Neutrophil (primary cell): ENCODE data around the gene GJC1.

ENCODE experiments used
- H3K27ac ChIP-seq: fragments of 200-600 bp; sonication (generic); 2 replicates; pipeline ENCODE4 v1.5.1; 2016; ENCODE audit warnings: mild to moderate bottlenecking, moderate library complexity
- H3K27me3 ChIP-seq: fragments of 200-600 bp; sonication (generic); 2 replicates; pipeline ENCODE4 v1.6.0; 2016; ENCODE audit warnings: mild to moderate bottlenecking
- H3K36me3 ChIP-seq: fragments of 200-600 bp; sonication (generic); 2 replicates; pipeline ENCODE4 v1.5.1; 2017
- H3K4me1 ChIP-seq, 2 experiments: fragments of 200-600 bp in 1 of 2; sonication (generic) in 1 of 2; 1 replicate in 1 of 2; 2 replicates in 1 of 2; pipeline versions ENCODE4 v1.5.1 to v1.6.1; 2013 to 2016; ENCODE audit warnings: low read depth in 1 of 2, low read length in 1 of 2, mild to moderate bottlenecking in 1 of 2, moderate library complexity in 1 of 2; ENCODE audit not compliant: control insufficient read depth in 1 of 2, insufficient read depth in 1 of 2
- H3K4me3 ChIP-seq, 2 experiments: fragments of 200-600 bp in 1 of 2; sonication (generic) in 1 of 2; 1 replicate in 1 of 2; 2 replicates in 1 of 2; pipeline ENCODE4 v1.5.1; 2013 to 2016; ENCODE audit warnings: low read depth in 1 of 2, low read length in 1 of 2, mild to moderate bottlenecking in 1 of 2, moderate library complexity in 1 of 2
- H3K9me3 ChIP-seq: fragments of 200-600 bp; sonication (generic); 2 replicates; pipeline ENCODE4 v1.5.1; 2016
- TF ChIP-seq, protein P1 (sequence below): fragments of 200-600 bp; sonication (generic); IDR thresholded peaks from 2 replicates; pipeline ENCODE4 v1.5.1; 2016; ENCODE audit warnings: antibody characterized with exemption

GJC1 gene

DNA sequence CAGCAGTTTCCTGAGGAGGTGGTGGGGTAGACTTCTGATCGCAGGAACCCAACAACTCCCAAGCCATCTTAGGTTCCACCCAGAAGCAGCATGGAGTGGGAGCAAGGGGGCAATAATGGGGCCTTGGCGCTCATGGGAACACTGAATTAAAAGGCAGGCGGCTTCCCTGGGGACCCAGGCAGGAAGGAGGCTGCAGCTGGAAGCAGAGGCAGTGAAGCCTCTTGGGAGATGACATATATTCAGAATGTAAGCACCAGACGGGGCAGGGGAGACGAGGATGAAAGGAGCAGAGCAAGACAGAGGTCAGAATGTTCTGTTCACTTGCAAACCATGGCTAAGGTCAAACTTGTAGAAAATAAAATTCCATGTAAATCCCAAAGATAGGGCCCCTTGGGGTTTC, 20.5 kb upstream of the GJC1 start:
- no peaks in the 10 kb centered on the region for H3K27me3 ChIP-seq
- H3K9me3 ChIP-seq: no peaks in the 10 kb centered on the region
- H3K4me3 ChIP-seq: no peak overlapping the region
- TF ChIP-seq, protein P1, sequence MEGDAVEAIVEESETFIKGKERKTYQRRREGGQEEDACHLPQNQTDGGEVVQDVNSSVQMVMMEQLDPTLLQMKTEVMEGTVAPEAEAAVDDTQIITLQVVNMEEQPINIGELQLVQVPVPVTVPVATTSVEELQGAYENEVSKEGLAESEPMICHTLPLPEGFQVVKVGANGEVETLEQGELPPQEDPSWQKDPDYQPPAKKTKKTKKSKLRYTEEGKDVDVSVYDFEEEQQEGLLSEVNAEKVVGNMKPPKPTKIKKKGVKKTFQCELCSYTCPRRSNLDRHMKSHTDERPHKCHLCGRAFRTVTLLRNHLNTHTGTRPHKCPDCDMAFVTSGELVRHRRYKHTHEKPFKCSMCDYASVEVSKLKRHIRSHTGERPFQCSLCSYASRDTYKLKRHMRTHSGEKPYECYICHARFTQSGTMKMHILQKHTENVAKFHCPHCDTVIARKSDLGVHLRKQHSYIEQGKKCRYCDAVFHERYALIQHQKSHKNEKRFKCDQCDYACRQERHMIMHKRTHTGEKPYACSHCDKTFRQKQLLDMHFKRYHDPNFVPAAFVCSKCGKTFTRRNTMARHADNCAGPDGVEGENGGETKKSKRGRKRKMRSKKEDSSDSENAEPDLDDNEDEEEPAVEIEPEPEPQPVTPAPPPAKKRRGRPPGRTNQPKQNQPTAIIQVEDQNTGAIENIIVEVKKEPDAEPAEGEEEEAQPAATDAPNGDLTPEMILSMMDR: no peak
- H3K4me1 ChIP-seq: no peaks in the 10 kb centered on the region
- no peak overlapping the region for H3K27ac ChIP-seq
- peaks cover 67% of the 10 kb centered on the region for H3K36me3 ChIP-seq

DNA sequence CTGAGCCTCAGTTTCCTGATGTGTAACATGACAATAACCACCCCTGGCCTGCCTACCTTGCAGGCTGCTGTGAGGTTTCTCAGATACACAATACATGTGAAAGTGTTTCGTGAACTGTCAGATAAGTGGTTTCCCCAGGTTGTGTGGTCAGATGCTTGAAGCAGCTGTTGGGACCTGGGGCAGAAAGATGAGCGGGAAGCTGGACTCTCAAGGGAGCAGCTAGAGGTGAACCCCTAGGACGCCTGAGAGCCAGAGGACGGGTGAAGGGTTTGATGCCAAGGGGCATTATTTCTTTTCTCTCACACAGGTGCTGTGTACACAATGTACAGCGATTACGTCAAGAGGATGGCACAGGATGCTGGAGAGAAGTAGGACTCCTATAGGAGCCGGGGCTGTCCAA, 19.9 kb upstream of the GJC1 start:
- TF ChIP-seq, protein P1: no peak
- Histone ChIP-seq H3K27ac (no peak overlapping the region), H3K27me3 (no peaks in the 10 kb centered on the region), H3K9me3 (no peaks in the 10 kb centered on the region), H3K4me3 (no peak overlapping the region), H3K36me3 (peaks cover 61% of the 10 kb centered on the region), H3K4me1 (no peaks in the 10 kb centered on the region)

DNA sequence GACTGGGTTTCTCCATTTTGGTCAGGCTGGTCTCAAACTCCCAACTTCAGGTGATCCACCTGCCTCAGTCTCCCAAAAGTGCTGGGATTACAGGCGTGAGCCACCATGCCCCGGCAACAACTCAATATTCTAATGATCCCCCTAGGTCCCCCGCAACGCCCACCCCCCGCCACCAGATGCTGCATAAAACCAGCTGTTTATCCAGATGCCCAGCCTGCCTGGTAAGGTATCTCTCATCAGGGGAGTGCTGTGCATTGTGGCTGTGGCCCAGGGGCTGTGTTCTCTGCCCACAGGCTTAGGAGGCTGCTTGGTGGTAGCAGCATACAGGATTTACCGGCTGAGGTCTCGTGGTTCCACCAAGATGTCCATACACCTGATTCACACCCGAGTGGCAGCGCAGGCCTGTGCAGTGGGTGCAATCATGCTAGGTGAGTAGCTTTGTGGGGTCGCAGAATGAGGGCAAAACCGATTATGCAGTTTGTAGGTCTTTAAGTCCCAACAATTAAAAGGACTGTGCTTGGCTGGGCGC, 18.9 kb upstream of the GJC1 start:
- peaks cover 51% of the 10 kb centered on the region for H3K36me3 ChIP-seq
- peaks cover 3% of the 10 kb centered on the region for H3K27me3 ChIP-seq

DNA sequence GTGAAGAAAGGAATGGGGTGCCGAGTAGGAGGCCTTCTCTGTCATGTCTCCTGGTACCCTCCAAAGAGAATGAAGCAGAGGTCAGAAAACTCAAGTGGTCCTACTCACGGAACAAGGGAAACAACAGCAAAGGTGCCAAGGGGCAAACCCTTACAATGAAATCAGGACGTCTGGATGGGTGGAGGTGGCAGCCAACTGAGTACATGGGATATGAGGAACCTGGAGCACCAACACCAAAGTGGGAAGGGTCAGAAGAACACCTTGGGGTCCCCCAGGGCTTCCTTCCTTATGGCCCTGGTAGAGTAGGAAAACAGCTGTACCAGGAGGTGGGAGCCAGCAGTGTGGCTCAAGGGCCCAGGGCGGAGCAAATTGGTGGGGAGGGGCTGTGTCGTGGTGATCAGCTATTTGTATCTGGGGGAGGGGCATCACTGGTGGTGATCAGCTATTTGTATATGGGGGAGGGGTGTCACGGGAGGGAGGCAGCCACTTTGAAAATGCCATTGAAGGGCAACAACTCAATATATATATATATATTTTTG, 18.2 kb upstream of the GJC1 start:
- Histone ChIP-seq H3K4me1 (no peaks in the 10 kb centered on the region), H3K4me3 (no peak overlapping the region), H3K36me3 (peaks cover 44% of the 10 kb centered on the region), H3K27ac (no peak overlapping the region), H3K27me3 (peaks cover 7% of the 10 kb centered on the region), H3K9me3 (no peaks in the 10 kb centered on the region)
- TF ChIP-seq, protein P1: no peak

More for the DNA sequence above, 18.9 kb upstream of the GJC1 start:
- TF ChIP-seq, protein P1: no peak
- H3K27ac ChIP-seq: no peak overlapping the region
- no peaks in the 10 kb centered on the region for H3K9me3 ChIP-seq
- no peaks in the 10 kb centered on the region for H3K4me1 ChIP-seq
- no peak overlapping the region for H3K4me3 ChIP-seq

DNA sequence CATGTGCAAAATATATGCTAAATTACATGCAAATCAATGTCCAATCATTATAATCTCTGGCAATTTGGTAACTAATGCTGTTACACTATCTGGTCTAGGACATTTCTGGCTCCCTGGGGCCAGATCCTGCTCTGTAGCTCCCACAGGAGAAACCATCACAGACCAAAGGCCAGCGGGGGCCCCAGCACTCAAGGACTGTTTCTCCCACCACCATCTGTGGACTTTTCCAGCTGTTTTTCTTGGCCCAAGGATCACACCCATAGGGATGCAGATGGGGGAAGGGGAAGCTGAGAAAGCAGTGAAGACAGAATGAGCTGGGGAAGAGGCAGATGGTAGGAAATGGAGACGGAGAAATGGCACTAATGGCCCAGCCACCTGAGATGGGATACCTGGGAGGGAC, 17.5 kb upstream of the GJC1 start, which contains the start of gene HIGD1B:
TSS of gene HIGD1B (plus strand) at position 298 of the 400 bp plus-strand sequence. CDS start 270 bp downstream, outside the sequence.
- no peak within 1 kb of the TSS for H3K4me3 ChIP-seq
- peaks cover 15% of the 10 kb centered on the region for H3K27me3 ChIP-seq
- H3K9me3 ChIP-seq: no peaks in the 10 kb centered on the region
- H3K4me1 ChIP-seq: no peaks in the 10 kb centered on the region
- peaks cover 37% of the 10 kb centered on the region for H3K36me3 ChIP-seq
- TF ChIP-seq, protein P1: no peak
- no peak within 1 kb of the TSS for H3K27ac ChIP-seq
